ENCODE measurements around the gene DNTTIP2. TPM values are rescaled to one million over a fixed set of nuclear protein-coding genes. Genes with fewer than 3 reads are reported as not detected.
A peak's percentile ranks its signal among the peaks of the same experiment; 100 is the strongest.

Gene DNTTIP2
- polyA plus RNA-seq, 2 of the 4 experiments (the other 2 are of a cell fraction), result 41.5 to 42.0 TPM

- TF ChIP-seq MAFK (IDR thresholded peaks at IDR 0.05; ENCODE audit: partially characterized antibody) (peak; percentile 96), RARB (CRISPR knock-in tag; IDR thresholded peaks at IDR 0.05) (no peak), EP300 (IDR thresholded peaks at IDR 0.05) (no peak)
- CTCF ChIA-PET, result interaction anchor here (0.6 to 1.1 kb wide), 5 partner anchors 15 to 546 kb away, joined by 3 to 7 read pairs (median 3); no protein-coding TSS in a partner anchor
- Histone ChIP-seq H3K4me1 (peaks cover 19% of the 10 kb centered on the region), H3K9me3 (no peaks in the 10 kb centered on the region; the same call in 2 of the 3 replicates), H3K4me3 (peak overlapping the region; percentile 58), H3K4me2 (peak overlapping the region; percentile 87), H3K27ac (peak overlapping the region; percentile 84 to 95)
- POLR2A ChIA-PET, result interaction anchor here (1.2 kb wide), 1 partner anchor 400 kb away, joined by 4 read pairs; no protein-coding TSS in a partner anchor
- ATAC-seq, result no peak
- DNase-seq (ENCODE audit: low read depth in 1 of 2, low spot score in 1 of 2), result no peak
- WGBS (ENCODE audit: missing lambda C conversion rate), result 55% methylated on average over 4 of the region's 4 CpGs
- no peak for FAIRE-seq
These were observed 30.6 kb downstream of the DNTTIP2 start for GRCh38 chr1:93848350-93848883.

- peak; percentile 51 to 83 for DNase-seq (ENCODE audit: low read depth in 1 of 2, low spot score in 1 of 2)
- ATAC-seq, result peak; percentile 40 to 58
- FAIRE-seq, result no peak
- peak overlapping the region; percentile 58 for H3K4me3 ChIP-seq
- peak overlapping the region; percentile 84 to 95 for H3K27ac ChIP-seq
- H3K9me3 ChIP-seq, result no peaks in the 10 kb centered on the region; the same call in 2 of the 3 replicates
- H3K4me2 ChIP-seq, result peak overlapping the region; percentile 87
- peaks cover 19% of the 10 kb centered on the region for H3K4me1 ChIP-seq
- ChIA-PET CTCF (interaction anchor here (0.9 to 1.1 kb wide), 3 partner anchors 33 to 546 kb away, joined by 3 to 7 read pairs (median 3); no protein-coding TSS in a partner anchor), POLR2A (interaction anchor here (0.7 to 1.2 kb wide), 4 partner anchors 399 to 886 kb away, joined by 4 to 6 read pairs (median 4); no protein-coding TSS in a partner anchor)
- TF ChIP-seq POLR2A (IDR thresholded peaks at IDR 0.05; ENCODE audit: low read length) (peak; percentile 55), MAX (IDR thresholded peaks at IDR 0.05) (peak; percentile 16; the same call in 1 of the 2 replicates), FOSL2 (IDR thresholded peaks at IDR 0.05) (no peak), FOSL2 (CRISPR knock-in tag; IDR thresholded peaks at IDR 0.05) (0 out of 2 replicates have a peak, but pooled peaks have one; percentile 3), RNF2 (IDR thresholded peaks at IDR 0.05; ENCODE audit: borderline replicate concordance, low read depth) (no peak), ESRRA (IDR thresholded peaks at IDR 0.05; ENCODE audit: borderline replicate concordance, low read length) (no peak), PHF8 (IDR thresholded peaks at IDR 0.05; ENCODE audit: borderline replicate concordance, low read depth) (peak; percentile 39; the same call in 1 of the 2 replicates), GATA3 (IDR thresholded peaks at IDR 0.05; ENCODE audit: borderline replicate concordance) (0 out of 2 replicates have a peak, but pooled peaks have one; percentile 7), TFCP2L1 (CRISPR knock-in tag; IDR thresholded peaks at IDR 0.05) (no peak), RARB (CRISPR knock-in tag; IDR thresholded peaks at IDR 0.05) (no peak)
- 2% methylated on average over 13 of the region's 36 CpGs for whole genome bisulfite sequencing (ENCODE audit: missing lambda C conversion rate)
These were observed 31.2 kb downstream of the DNTTIP2 start for GRCh38 chr1:93847811-93848288.

GRCh38 chr1:93846992-93847810 lies 31.8 kb downstream of the DNTTIP2 start:
- ChIA-PET CTCF (interaction anchor here (1.0 kb wide), 1 partner anchor 255 kb away, joined by 4 read pairs; no protein-coding TSS in a partner anchor), POLR2A (interaction anchor here (0.5 to 1.8 kb wide), 7 partner anchors 40 to 885 kb away, joined by 4 to 11 read pairs (median 5); partner anchors contain the start of gene BCAR3)
- H3K4me1 ChIP-seq, result peaks cover 19% of the 10 kb centered on the region
- H3K27ac ChIP-seq, result peak overlapping the region; percentile 84 to 95
- H3K4me3 ChIP-seq, result peak overlapping the region; percentile 58
- DNase-seq (ENCODE audit: low read depth in 1 of 2, low spot score in 1 of 2) (peak; percentile 57 to 92), ATAC-seq (peak; percentile 76 to 78), FAIRE-seq (no peak)
- WGBS (ENCODE audit: missing lambda C conversion rate), result under 1% methylated on average over 23 of the region's 86 CpGs
- peak overlapping the region; percentile 87 for H3K4me2 ChIP-seq
- H3K9me3 ChIP-seq, result no peaks in the 10 kb centered on the region; the same call in 2 of the 3 replicates
- peak; percentile 76; the same call in 1 of the 2 replicates for TF ChIP-seq HMGXB4 (CRISPR knock-in tag; IDR thresholded peaks at IDR 0.05; ENCODE audit: borderline replicate concordance)
- TF ChIP-seq TFCP2L1 (CRISPR knock-in tag; IDR thresholded peaks at IDR 0.05), result no peak
- no peak for TF ChIP-seq REST (IDR thresholded peaks at IDR 0.05)
- no peak for TF ChIP-seq EHMT2 (IDR thresholded peaks at IDR 0.05; ENCODE audit: low read depth)
- peak; percentile 60; the same call in 1 of the 2 replicates for TF ChIP-seq PHF8 (IDR thresholded peaks at IDR 0.05; ENCODE audit: borderline replicate concordance, low read depth)
- peak; percentile 84 for TF ChIP-seq SREBF2 (IDR thresholded peaks at IDR 0.05)
- peak; percentile 21 to 66; a peak in 2 of 4 replicates for TF ChIP-seq CEBPB (IDR thresholded peaks at IDR 0.05)
- TF ChIP-seq TP53 (CRISPR knock-in tag; IDR thresholded peaks at IDR 0.05), result no peak
- TF ChIP-seq E2F6 (IDR thresholded peaks at IDR 0.05; ENCODE audit: borderline replicate concordance, low read depth), result peak; percentile 32; the same call in 1 of the 2 replicates
- TF ChIP-seq FOXS1 (CRISPR knock-in tag; IDR thresholded peaks at IDR 0.05), result no peak
- TF ChIP-seq MAX (IDR thresholded peaks at IDR 0.05), result peak; percentile 23; the same call in 1 of the 2 replicates
- no peak for TF ChIP-seq JUNB (IDR thresholded peaks at IDR 0.05)
- TF ChIP-seq JUN (IDR thresholded peaks at IDR 0.05), result peak in 1 of 2 experiments; percentile 4; a peak in 1 of 5 replicates
- peak; percentile 39; the same call in 1 of the 2 replicates for TF ChIP-seq MYC (IDR thresholded peaks at IDR 0.05; ENCODE audit: borderline replicate concordance, low read length)
- no peak for TF ChIP-seq HDAC2 (IDR thresholded peaks at IDR 0.05)

Data from A549 (cell line).